ENCODE measurements around the gene TTC21A. TPM values are rescaled to one million over a fixed set of nuclear protein-coding genes. Genes with fewer than 3 reads are reported as not detected.

TTC21A gene
- total RNA-seq, 1 donor from 2014 or later, result 6.8 TPM

DNA sequence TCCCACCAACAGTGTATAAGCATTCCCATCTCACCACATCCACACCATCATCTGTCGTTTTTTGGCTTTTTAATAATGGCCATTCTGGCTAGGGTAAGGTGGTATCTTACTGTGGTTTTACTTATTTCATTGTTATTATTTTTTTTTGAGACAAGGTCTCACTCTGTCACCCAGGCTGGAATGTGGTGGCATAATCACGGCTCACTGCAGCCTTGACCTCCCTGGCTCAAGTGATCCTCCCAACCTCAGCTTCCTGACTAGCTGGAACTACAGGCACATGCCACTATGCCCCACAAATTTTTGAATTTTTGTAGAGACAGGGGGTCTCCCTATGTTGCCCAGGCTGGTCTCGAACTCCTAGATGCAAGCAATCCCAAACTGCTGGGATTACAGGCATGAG lies 56.9 kb downstream of the TTC21A start:
- Mint-ChIP-seq H3K27ac (ENCODE audit: unreplicated experiment) (no peak overlapping the region), H3K4me1 (peaks cover 39% of the 10 kb centered on the region), H3K4me3 (no peak overlapping the region), H3K27me3 (ENCODE audit: low read depth) (no peaks in the 10 kb centered on the region), H3K36me3 (ENCODE audit: low read depth) (no peaks in the 10 kb centered on the region), H3K9me3 (no peaks in the 10 kb centered on the region)
- TF ChIP-seq, protein P1, sequence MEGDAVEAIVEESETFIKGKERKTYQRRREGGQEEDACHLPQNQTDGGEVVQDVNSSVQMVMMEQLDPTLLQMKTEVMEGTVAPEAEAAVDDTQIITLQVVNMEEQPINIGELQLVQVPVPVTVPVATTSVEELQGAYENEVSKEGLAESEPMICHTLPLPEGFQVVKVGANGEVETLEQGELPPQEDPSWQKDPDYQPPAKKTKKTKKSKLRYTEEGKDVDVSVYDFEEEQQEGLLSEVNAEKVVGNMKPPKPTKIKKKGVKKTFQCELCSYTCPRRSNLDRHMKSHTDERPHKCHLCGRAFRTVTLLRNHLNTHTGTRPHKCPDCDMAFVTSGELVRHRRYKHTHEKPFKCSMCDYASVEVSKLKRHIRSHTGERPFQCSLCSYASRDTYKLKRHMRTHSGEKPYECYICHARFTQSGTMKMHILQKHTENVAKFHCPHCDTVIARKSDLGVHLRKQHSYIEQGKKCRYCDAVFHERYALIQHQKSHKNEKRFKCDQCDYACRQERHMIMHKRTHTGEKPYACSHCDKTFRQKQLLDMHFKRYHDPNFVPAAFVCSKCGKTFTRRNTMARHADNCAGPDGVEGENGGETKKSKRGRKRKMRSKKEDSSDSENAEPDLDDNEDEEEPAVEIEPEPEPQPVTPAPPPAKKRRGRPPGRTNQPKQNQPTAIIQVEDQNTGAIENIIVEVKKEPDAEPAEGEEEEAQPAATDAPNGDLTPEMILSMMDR (conservative IDR thresholded peaks at IDR 0.05), result no peak
- no peak for DNase-seq (ENCODE audit: low read depth, low spot score)

DNA sequence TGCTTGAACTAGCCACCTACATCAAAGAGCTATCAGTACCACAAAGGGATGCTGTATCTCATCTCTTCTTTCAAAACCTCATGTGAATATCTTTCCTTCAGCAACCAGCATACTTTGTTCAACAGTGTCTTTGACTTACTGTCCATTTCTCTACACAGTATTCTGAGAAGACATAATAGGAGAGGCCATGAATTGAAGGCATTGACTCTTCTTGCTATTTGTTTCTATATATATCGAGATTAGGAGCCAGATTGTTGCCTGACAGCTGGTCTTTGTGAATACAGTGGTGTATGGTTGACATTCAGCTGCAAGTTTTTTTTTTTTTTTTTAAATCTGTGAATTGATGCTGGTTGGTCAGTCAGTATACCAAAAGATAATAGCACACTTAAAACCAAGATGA lies 58.0 kb downstream of the TTC21A start:
- Mint-ChIP-seq H3K4me1 (peaks cover 39% of the 10 kb centered on the region), H3K9me3 (no peaks in the 10 kb centered on the region), H3K27ac (ENCODE audit: unreplicated experiment) (no peak overlapping the region), H3K4me3 (peak overlapping the region; percentile 5), H3K27me3 (ENCODE audit: low read depth) (no peaks in the 10 kb centered on the region), H3K36me3 (ENCODE audit: low read depth) (no peaks in the 10 kb centered on the region)
- TF ChIP-seq, protein P1 (conservative IDR thresholded peaks at IDR 0.05), result no peak
- no peak for DNase-seq (ENCODE audit: low read depth, low spot score)

DNA sequence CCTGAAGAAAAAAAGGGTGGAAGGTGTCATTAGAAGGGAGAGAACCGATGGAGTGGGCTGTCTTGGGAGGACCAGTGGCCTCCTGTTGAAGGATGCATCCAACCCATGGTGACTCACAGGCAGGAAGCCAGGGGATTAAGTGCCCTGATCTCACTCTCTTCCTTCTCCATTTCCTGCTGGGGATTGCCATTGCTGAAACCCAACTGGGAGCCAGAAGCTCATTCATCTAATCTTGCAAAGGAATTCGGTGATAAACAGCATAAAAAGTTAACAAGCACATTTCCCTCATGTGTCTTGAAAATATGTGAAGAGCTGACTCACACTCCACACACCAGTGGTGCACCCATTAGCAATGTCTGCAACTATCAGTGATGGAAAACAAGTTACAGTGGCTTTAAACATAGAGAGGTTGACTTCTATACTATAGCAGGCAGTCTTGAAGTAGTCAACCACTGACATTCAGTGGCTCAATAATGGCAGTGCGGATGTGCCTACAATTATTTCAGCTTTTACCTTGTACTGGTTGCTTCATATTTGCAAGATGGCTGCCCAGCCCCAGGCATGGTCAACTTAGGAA lies 58.7 kb downstream of the TTC21A start:
- H3K27me3 Mint-ChIP-seq (ENCODE audit: low read depth), result no peaks in the 10 kb centered on the region
- peak overlapping the region; percentile 1 for H3K4me3 Mint-ChIP-seq
- no peaks in the 10 kb centered on the region for H3K36me3 Mint-ChIP-seq (ENCODE audit: low read depth)
- H3K9me3 Mint-ChIP-seq, result no peaks in the 10 kb centered on the region
- H3K4me1 Mint-ChIP-seq, result peaks cover 39% of the 10 kb centered on the region
- no peak for DNase-seq (ENCODE audit: low read depth, low spot score)
- no peak overlapping the region for H3K27ac Mint-ChIP-seq (ENCODE audit: unreplicated experiment)
- TF ChIP-seq, protein P1 (conservative IDR thresholded peaks at IDR 0.05), result no peak

DNA sequence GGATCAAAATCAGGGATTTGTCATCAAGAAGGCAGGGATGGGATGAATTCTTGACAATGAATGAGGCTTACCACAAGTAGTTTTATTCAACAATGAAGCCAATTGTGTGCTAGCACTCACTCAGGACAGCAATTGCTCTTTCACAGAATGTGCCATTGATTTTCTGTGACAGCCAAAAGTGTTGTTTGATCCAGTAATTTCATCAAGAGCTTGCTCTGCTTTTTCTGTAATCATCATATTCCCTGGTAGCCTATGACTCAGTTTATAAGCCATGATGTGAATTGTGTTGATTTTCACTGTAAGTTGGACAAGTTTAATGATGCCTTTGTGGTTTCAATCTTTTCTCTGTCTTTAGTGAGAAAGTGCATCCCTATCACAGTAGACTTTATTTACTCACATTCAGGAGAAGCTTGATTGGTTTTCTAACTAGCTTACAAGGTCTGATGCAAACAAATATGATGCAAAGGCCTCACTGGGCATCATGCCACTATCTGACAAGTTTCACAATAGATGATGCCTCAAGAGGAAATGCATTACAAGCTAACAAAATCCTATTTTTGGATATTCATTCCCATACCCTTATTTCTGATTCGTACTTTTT lies 59.6 kb downstream of the TTC21A start:
- H3K36me3 Mint-ChIP-seq (ENCODE audit: low read depth), result no peaks in the 10 kb centered on the region
- peak overlapping the region; percentile 1 for H3K4me3 Mint-ChIP-seq
- H3K9me3 Mint-ChIP-seq, result no peaks in the 10 kb centered on the region
- peaks cover 39% of the 10 kb centered on the region for H3K4me1 Mint-ChIP-seq
- H3K27ac Mint-ChIP-seq (ENCODE audit: unreplicated experiment), result no peak overlapping the region
- TF ChIP-seq, protein P1 (conservative IDR thresholded peaks at IDR 0.05), result no peak
- no peaks in the 10 kb centered on the region for H3K27me3 Mint-ChIP-seq (ENCODE audit: low read depth)
- DNase-seq (ENCODE audit: low read depth, low spot score), result no peak

DNA sequence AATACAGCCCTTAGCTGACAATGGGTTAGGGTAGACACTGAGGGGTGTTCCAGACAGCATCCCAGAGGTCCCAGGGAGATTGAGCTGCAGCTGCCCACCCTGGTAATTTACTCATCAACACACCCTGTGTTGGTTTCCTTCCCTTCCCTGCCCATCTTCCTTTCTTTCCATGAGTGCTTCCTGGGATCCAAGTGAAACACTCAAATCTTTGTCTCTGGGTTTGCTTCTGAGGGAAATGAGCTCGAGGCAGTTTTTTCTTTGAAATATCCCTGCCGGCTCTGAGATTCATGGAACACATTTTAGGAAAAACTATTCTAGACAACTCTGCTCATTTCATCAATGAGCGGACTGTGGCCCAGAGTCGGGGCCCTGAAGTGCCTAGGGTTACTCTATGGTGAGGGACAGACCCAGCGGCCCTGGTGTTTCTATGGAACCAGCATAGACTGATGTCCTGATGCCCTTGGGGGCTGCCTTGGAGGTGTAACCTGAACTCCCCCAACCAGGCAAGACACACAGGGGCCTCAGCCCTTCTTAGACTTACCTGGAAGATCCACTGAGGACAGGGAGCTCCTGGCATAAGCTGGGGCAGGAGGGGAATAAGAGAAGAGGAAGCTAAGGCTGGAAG lies 60.8 kb downstream of the TTC21A start:
- Mint-ChIP-seq H3K27ac (ENCODE audit: unreplicated experiment) (peak overlapping the region; percentile 72), H3K36me3 (ENCODE audit: low read depth) (no peaks in the 10 kb centered on the region), H3K9me3 (no peaks in the 10 kb centered on the region), H3K27me3 (ENCODE audit: low read depth) (no peaks in the 10 kb centered on the region), H3K4me1 (peaks cover 39% of the 10 kb centered on the region), H3K4me3 (peak overlapping the region; percentile 25)
- TF ChIP-seq, protein P1 (conservative IDR thresholded peaks at IDR 0.05), result no peak
- DNase-seq (ENCODE audit: low read depth, low spot score), result no peak
